Osteocyte (in vitro differentiated cells): ENCODE results near the gene LRCOL1. TPM values are rescaled to one million over a fixed set of nuclear protein-coding genes. Genes with fewer than 3 reads are reported as not detected.
"Not testable (repeated sequence)": the region's sequence is repeated elsewhere in the genome, so short reads cannot be mapped to it uniquely, and the experiment has no call there.

Experiments used
- DNase-seq: peaks from one replicate; pipeline ENCODE4 v3.0.0; 2021; ENCODE audit warnings: mixed read lengths; ENCODE audit not compliant: unreplicated experiment; ENCODE audit errors: extremely low spot score
- H3K27ac Mint-ChIP-seq: one replicate; pipeline ENCODE4 v1.8.0; 2021; ENCODE audit warnings: mild to moderate bottlenecking, mixed read lengths; ENCODE audit not compliant: unreplicated experiment
- H3K27me3 Mint-ChIP-seq: one replicate; pipeline ENCODE4 v1.8.0; 2021; ENCODE audit warnings: mixed read lengths; ENCODE audit not compliant: unreplicated experiment
- H3K36me3 Mint-ChIP-seq: one replicate; pipeline ENCODE4 v1.8.0; 2021; ENCODE audit warnings: mixed read lengths; ENCODE audit not compliant: unreplicated experiment
- H3K4me1 Mint-ChIP-seq: one replicate; pipeline ENCODE4 v1.8.0; 2021; ENCODE audit warnings: mixed read lengths; ENCODE audit not compliant: unreplicated experiment
- H3K4me3 Mint-ChIP-seq: one replicate; pipeline ENCODE4 v1.8.0; 2021; ENCODE audit warnings: mild to moderate bottlenecking, moderate library complexity, mixed read lengths; ENCODE audit not compliant: unreplicated experiment
- H3K9me3 Mint-ChIP-seq: one replicate; pipeline ENCODE4 v1.8.0; 2021; ENCODE audit warnings: mixed read lengths; ENCODE audit not compliant: unreplicated experiment
- total RNA-seq: library from RNA; stranded (reverse); gene quantifications from 2 replicates; pipeline ENCODE4 v1.2.1, GENCODE V29; 2021
- TF ChIP-seq, protein P1 (sequence below): fragments of 200-600 bp; sonication (generic); IDR thresholded peaks from 2 replicates; pipeline ENCODE4 v1.5.0; 2021; ENCODE audit warnings: antibody characterized with exemption, mild to moderate bottlenecking, moderate library complexity

The LRCOL1 gene
- total RNA-seq, 1 donor from 2014 or later = not detected

DNA sequence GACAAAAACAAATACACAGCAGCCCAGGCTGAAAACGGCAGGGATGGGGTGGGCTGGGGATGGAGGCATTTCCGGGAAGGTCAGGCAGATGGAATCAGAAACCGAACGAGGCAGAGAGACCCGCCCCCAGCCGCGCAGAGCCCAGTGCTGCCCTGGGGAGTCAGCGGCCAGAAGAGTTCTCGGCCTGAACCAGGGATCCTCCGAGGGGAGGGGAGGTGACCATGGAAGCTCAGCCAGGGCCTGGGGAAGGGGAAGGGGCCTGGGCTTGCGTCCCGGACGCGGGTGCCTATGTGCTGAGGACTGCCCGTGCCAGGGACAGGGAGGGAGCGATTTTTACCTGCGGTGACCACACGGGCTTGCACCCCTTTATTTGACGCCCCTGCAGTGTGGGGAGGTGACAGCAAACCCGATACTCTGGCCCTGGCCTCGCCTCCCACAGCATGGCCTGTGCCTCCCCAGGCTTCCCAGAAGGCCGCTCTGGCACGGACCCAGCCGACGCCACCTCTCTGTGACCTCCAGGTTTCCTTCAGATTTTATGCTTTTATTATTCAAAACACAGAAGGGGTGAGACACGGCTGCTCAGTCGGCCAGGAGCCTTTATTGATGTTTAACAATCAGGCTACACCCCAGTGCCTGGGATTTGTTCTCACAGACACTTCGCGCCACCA is 7.7 kb downstream of the LRCOL1 start:
- H3K27me3 Mint-ChIP-seq = peaks cover 24% of the 10 kb centered on the region

DNA sequence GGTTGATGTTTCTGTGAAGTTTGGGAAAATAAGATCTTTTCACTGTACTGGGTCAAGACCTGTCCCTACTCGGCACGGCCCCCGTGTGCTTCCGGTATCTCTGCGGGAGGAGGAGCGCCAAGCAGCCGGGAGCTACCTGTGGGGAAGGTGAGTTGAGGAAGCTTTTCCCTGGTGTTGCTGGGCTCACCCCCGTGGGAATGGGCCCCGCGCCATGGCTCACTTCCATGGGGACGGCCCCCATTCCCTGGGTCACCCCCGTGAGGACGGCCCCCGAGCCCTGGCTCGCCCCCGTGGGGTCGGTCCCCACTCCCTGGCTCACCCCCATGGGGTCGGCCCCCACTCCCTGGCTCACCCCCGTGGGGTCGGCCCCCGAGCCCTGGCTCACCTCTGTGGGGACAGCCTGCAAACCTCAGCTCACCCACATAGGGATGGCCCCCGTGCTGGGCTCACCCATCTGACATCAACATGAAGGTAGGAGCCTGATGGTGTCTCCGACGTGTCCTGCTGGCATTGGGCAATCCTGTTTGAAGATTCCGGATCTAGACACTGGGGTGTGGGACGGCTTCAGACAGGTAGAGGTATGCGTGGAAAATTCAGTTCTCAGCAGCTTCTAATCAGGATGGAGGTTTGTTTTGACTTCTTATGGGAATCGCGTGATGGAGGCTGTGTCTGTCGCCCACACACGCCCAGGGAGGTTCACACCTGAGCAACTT is 9.1 kb downstream of the LRCOL1 start:
- H3K36me3 Mint-ChIP-seq = no peaks in the 10 kb centered on the region
- DNase-seq = no peak
- peaks cover 23% of the 10 kb centered on the region for H3K4me1 Mint-ChIP-seq
- H3K4me3 Mint-ChIP-seq = no peak overlapping the region
- TF ChIP-seq, protein P1, sequence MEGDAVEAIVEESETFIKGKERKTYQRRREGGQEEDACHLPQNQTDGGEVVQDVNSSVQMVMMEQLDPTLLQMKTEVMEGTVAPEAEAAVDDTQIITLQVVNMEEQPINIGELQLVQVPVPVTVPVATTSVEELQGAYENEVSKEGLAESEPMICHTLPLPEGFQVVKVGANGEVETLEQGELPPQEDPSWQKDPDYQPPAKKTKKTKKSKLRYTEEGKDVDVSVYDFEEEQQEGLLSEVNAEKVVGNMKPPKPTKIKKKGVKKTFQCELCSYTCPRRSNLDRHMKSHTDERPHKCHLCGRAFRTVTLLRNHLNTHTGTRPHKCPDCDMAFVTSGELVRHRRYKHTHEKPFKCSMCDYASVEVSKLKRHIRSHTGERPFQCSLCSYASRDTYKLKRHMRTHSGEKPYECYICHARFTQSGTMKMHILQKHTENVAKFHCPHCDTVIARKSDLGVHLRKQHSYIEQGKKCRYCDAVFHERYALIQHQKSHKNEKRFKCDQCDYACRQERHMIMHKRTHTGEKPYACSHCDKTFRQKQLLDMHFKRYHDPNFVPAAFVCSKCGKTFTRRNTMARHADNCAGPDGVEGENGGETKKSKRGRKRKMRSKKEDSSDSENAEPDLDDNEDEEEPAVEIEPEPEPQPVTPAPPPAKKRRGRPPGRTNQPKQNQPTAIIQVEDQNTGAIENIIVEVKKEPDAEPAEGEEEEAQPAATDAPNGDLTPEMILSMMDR = no peak
- no peak overlapping the region for H3K27ac Mint-ChIP-seq
- peaks cover 11% of the 10 kb centered on the region for H3K27me3 Mint-ChIP-seq
- H3K9me3 Mint-ChIP-seq = no peaks in the 10 kb centered on the region

More for the DNA sequence above, 7.7 kb downstream of the LRCOL1 start:
- peak overlapping the region; percentile 14 for H3K4me3 Mint-ChIP-seq
- TF ChIP-seq, protein P1 = no peak
- H3K4me1 Mint-ChIP-seq = peaks cover 16% of the 10 kb centered on the region
- H3K27ac Mint-ChIP-seq = peak overlapping the region; percentile 56
- H3K36me3 Mint-ChIP-seq = no peaks in the 10 kb centered on the region
- no peaks in the 10 kb centered on the region for H3K9me3 Mint-ChIP-seq
- DNase-seq = no peak

DNA sequence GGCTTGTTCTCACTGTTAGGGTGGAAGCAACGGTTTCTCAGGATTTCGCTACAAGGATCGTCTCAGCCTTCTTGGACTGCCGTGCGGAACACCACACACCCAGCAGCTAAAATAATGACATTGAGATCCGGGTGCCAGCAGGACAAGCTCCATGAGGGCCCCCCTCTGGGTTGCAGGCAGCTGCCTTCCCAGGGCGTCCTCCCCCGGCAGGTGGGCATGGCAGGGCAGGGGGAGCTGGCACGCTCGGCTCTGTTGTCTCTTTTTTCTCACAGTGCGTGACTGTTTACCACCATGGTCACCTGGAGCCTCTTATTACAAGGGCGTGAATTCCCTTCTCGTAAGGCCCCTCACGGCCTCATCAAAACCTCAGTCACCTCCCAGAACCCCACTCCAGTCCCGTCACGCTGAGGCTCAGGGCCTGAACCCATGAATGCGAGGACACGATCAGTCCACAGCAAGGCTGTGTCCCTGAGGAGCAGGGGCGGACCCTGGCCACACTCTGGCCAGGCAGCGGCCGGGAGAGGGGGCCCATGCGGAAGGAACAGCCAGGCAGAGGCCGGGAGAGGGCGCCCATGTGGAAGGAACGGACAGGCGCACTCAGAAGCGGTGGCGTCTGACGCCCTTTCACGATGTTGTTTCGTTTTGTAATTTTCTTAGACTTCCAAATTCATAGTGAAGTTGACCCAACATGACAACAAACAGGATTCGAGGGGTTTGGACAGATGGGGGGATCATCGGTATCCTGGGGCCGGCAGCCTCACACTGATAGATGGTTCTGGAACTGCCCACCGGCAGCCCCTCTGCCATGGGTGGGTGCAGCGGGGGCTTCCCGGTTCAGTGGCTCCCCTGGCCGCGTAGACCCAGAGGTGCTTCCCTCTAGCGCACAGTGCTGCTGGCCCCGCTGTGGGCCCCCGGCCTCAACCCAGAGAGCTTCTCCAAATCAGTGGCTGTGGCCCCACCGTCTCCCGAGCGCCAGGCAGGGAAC is 10.0 kb downstream of the LRCOL1 start:
- TF ChIP-seq, protein P1 = peak; percentile 54
- H3K4me1 Mint-ChIP-seq = peaks cover 32% of the 10 kb centered on the region
- H3K27me3 Mint-ChIP-seq = peaks cover 8% of the 10 kb centered on the region
- H3K9me3 Mint-ChIP-seq = no peaks in the 10 kb centered on the region
- no peak for DNase-seq
- H3K36me3 Mint-ChIP-seq = no peaks in the 10 kb centered on the region
- peak overlapping the region; percentile 38 for H3K4me3 Mint-ChIP-seq
- H3K27ac Mint-ChIP-seq = no peak overlapping the region

DNA sequence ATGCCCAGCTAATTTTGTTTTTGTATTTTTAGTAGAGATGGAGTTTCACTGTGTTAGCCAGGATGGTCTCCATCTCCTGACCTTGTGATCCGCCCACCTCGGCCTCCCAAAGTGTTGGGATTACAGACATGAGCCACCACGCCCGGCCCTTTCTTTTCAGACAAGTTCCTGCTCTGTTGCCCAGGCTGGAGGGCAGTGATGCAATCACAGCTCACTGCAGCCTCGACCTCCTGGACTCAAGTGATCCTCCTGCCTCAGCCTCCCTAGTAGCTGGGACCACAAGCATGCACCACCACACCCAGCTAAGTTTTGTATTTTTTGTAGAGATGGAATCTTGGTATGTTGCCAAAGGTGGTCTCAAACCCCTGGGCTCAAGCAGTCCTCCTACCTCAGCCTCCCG is 10.9 kb downstream of the LRCOL1 start:
- Mint-ChIP-seq H3K4me1 (peaks cover 32% of the 10 kb centered on the region), H3K4me3 (peak overlapping the region; percentile 35)
- not testable (repeated sequence) for H3K27ac Mint-ChIP-seq, DNase-seq, H3K27me3 Mint-ChIP-seq, H3K36me3 Mint-ChIP-seq, H3K9me3 Mint-ChIP-seq
